ENCODE results near the gene PRDM16. TPM values are rescaled to one million over a fixed set of nuclear protein-coding genes. Genes with fewer than 3 reads are reported as not detected.

The PRDM16 gene
- polyA plus RNA-seq, 1 of the 3 experiments (the other 2 are of a cell fraction) = not detected

- no peak for DNase-seq
- H3K9me3 ChIP-seq = no peaks in the 10 kb centered on the region
- H3K36me3 ChIP-seq (replicated peaks in 1 of 2; ENCODE audit: control insufficient read depth in 1 of 2, insufficient read depth in 2 of 2, low read length in 1 of 2) = no peaks in the 10 kb centered on the region
- H3K27ac ChIP-seq (ENCODE audit: low read depth in 2 of 2, low read length in 1 of 2) = no peak overlapping the region
- peaks cover 0 to 13% of the 10 kb centered on the region in 2 experiments; a peak in 1 of 4 replicates for H3K4me1 ChIP-seq (ENCODE audit: control insufficient read depth in 1 of 2, insufficient read depth in 2 of 2, low read depth in 1 of 2, low read length in 1 of 2)
- no peak for TF ChIP-seq MAX (IDR thresholded peaks at IDR 0.05; ENCODE audit: low read depth)
- no peak for TF ChIP-seq FOXM1 (IDR thresholded peaks at IDR 0.05; ENCODE audit: low read depth)
- no peak for TF ChIP-seq TAF1 (IDR thresholded peaks at IDR 0.05; ENCODE audit: borderline replicate concordance, low read depth, low read length)
- no peak for TF ChIP-seq MXI1 (IDR thresholded peaks at IDR 0.05; ENCODE audit: low read depth, low read length)
- no peak overlapping the region for H3K9ac ChIP-seq
- no peaks in the 10 kb centered on the region for H3K79me2 ChIP-seq (ENCODE audit: insufficient read depth)
- POLR2A ChIA-PET = no interaction called here
- no peak overlapping the region for H3K4me3 ChIP-seq (ENCODE audit: low read depth in 2 of 2, low read length in 1 of 2)
- H3K9me2 ChIP-seq = no peaks in the 10 kb centered on the region
- no peaks in the 10 kb centered on the region for H4K20me1 ChIP-seq (ENCODE audit: insufficient read depth)
- peaks cover 9% of the 10 kb centered on the region; the same call in 1 of the 2 replicates for H3K27me3 ChIP-seq (ENCODE audit: insufficient read depth)
- CTCF ChIA-PET = interaction anchor here (1.1 kb wide), 1 partner anchor 483 kb away, joined by 3 read pairs; no protein-coding TSS in a partner anchor
- 38% methylated on average over 11 of the region's 35 CpGs for WGBS (ENCODE audit: low lambda C conversion rate)
- H3F3A ChIP-seq (replicated peaks; ENCODE audit: insufficient read depth) = no peaks in the 10 kb centered on the region
- H3K4me2 ChIP-seq = no peak overlapping the region
- H2AFZ ChIP-seq (ENCODE audit: low read depth) = no peak overlapping the region
Observed at GRCh38 chr1:3135744-3136455, 66.9 kb downstream of the PRDM16 start.

- no peaks in the 10 kb centered on the region for H3K9me2 ChIP-seq
- peaks cover 15% of the 10 kb centered on the region; the same call in 1 of the 2 replicates for H3K27me3 ChIP-seq (ENCODE audit: insufficient read depth)
- no peak overlapping the region for H3K4me3 ChIP-seq (ENCODE audit: low read depth in 2 of 2, low read length in 1 of 2)
- WGBS (ENCODE audit: low lambda C conversion rate) = 25% methylated on average over 2 of the region's 5 CpGs
- no peaks in the 10 kb centered on the region for H3K79me2 ChIP-seq (ENCODE audit: insufficient read depth)
- no peak overlapping the region for H3K4me2 ChIP-seq
- no peak for DNase-seq
- ChIA-PET POLR2A (no interaction called here), CTCF (no interaction called here)
- no peaks in the 10 kb centered on the region for H3F3A ChIP-seq (replicated peaks; ENCODE audit: insufficient read depth)
- H3K9ac ChIP-seq = no peak overlapping the region
- no peaks in the 10 kb centered on the region for H3K9me3 ChIP-seq
- no peaks in the 10 kb centered on the region for H4K20me1 ChIP-seq (ENCODE audit: insufficient read depth)
- H2AFZ ChIP-seq (ENCODE audit: low read depth) = no peak overlapping the region
- H3K4me1 ChIP-seq (ENCODE audit: control insufficient read depth in 1 of 2, insufficient read depth in 2 of 2, low read depth in 1 of 2, low read length in 1 of 2) = peaks cover 0 to 13% of the 10 kb centered on the region in 2 experiments; a peak in 1 of 4 replicates
- H3K27ac ChIP-seq (ENCODE audit: low read depth in 2 of 2, low read length in 1 of 2) = no peak overlapping the region
- no peaks in the 10 kb centered on the region for H3K36me3 ChIP-seq (replicated peaks in 1 of 2; ENCODE audit: control insufficient read depth in 1 of 2, insufficient read depth in 2 of 2, low read length in 1 of 2)
- no peak for TF ChIP-seq RFX5 (IDR thresholded peaks at IDR 0.05; ENCODE audit: low read length)
- no peak for TF ChIP-seq TCF12 (IDR thresholded peaks at IDR 0.05)
- no peak for TF ChIP-seq REST (IDR thresholded peaks at IDR 0.05; ENCODE audit: low read depth, low read length)
- TF ChIP-seq JUND (IDR thresholded peaks at IDR 0.05) = no peak
- no peak for TF ChIP-seq RCOR1 (IDR thresholded peaks at IDR 0.05; ENCODE audit: low read length)
- TF ChIP-seq GABPA (IDR thresholded peaks at IDR 0.05; ENCODE audit: low read depth) = no peak
- TF ChIP-seq RXRA (IDR thresholded peaks at IDR 0.05; ENCODE audit: borderline replicate concordance, low read depth) = no peak
- no peak for TF ChIP-seq ELF1 (IDR thresholded peaks at IDR 0.05)
- no peak for TF ChIP-seq PBX3 (IDR thresholded peaks at IDR 0.05)
- TF ChIP-seq YY1 (IDR thresholded peaks at IDR 0.05; ENCODE audit: low read depth) = no peak
- TF ChIP-seq CHD2 (IDR thresholded peaks at IDR 0.05; ENCODE audit: low read length, partially characterized antibody) = no peak
- TF ChIP-seq GATA2 (CRISPR knock-in tag; IDR thresholded peaks at IDR 0.05) = no peak
- TF ChIP-seq SIN3A (IDR thresholded peaks at IDR 0.05; ENCODE audit: borderline replicate concordance, low read depth, low read length) = no peak
- TF ChIP-seq CTCF (IDR thresholded peaks at IDR 0.05) = no peak
- no peak for TF ChIP-seq EZH2phosphoT487 (IDR thresholded peaks at IDR 0.05; ENCODE audit: borderline replicate concordance, low read depth)
- TF ChIP-seq FOXM1 (IDR thresholded peaks at IDR 0.05; ENCODE audit: low read depth) = no peak
- TF ChIP-seq FOXJ3 (CRISPR knock-in tag; IDR thresholded peaks at IDR 0.05) = no peak
- no peak for TF ChIP-seq POLR2AphosphoS5 (IDR thresholded peaks at IDR 0.05; ENCODE audit: low read depth, low read length)
- TF ChIP-seq USF1 (IDR thresholded peaks at IDR 0.05; ENCODE audit: borderline replicate concordance, low read depth) = no peak
Observed at GRCh38 chr1:3136532-3136931, 67.5 kb downstream of the PRDM16 start.

Data from SK-N-SH (cell line).